HPDE6-E6E7 (cell line): Measurements from ENCODE around the gene TGM1.
A peak's percentile ranks its signal among the peaks of the same experiment; 100 is the strongest.

ENCODE experiments used
- DNase-seq: peaks from one replicate; pipeline ENCODE4 v3.0.0; 2011; ENCODE audit warnings: missing footprints; ENCODE audit errors: extremely low spot score

Gene TGM1

GRCh38 chr14:24271134-24271833 lies 8.3 kb upstream of the TGM1 start, which contains the start of gene RABGGTA:
RABGGTA (minus strand) TSS chr14:24271597; CDS start chr14:24271115, 482 bp downstream.
- DNase-seq: peak; percentile 93

GRCh38 chr14:24270537-24271133 lies 7.7 kb upstream of the TGM1 start:
- DNase-seq: no peak

- DNase-seq: no peak
Measured at GRCh38 chr14:24269910-24270536, 7.0 kb upstream of the TGM1 start.

- no peak for DNase-seq
Measured at GRCh38 chr14:24269368-24269767, 6.4 kb upstream of the TGM1 start.

- no peak for DNase-seq
Measured at GRCh38 chr14:24268225-24268624, 5.2 kb upstream of the TGM1 start.

- DNase-seq: no peak
Measured at GRCh38 chr14:24267516-24267915, 4.5 kb upstream of the TGM1 start.

GRCh38 chr14:24266344-24267244 lies 3.6 kb upstream of the TGM1 start:
- no peak for DNase-seq

- DNase-seq: peak; percentile 56
Measured at GRCh38 chr14:24264298-24264697, 1.3 kb upstream of the TGM1 start.

- DNase-seq: peak; percentile 41
Measured at GRCh38 chr14:24263848-24264247, 871 bp upstream of the TGM1 start.

GRCh38 chr14:24261969-24262327 lies 1.0 kb downstream of the TGM1 start:
- DNase-seq: no peak

GRCh38 chr14:24261256-24261968 lies 1.6 kb downstream of the TGM1 start:
- DNase-seq: no peak

GRCh38 chr14:24260780-24261157 lies 2.2 kb downstream of the TGM1 start:
- DNase-seq: no peak

GRCh38 chr14:24260026-24260779 lies 2.8 kb downstream of the TGM1 start:
- DNase-seq: no peak

- DNase-seq: no peak
Measured at GRCh38 chr14:24259282-24260025, 3.5 kb downstream of the TGM1 start.

- DNase-seq: no peak
Measured at GRCh38 chr14:24258548-24259265, 4.3 kb downstream of the TGM1 start.

- DNase-seq: no peak
Measured at GRCh38 chr14:24258119-24258518, 4.9 kb downstream of the TGM1 start.

GRCh38 chr14:24256960-24257359 lies 6.0 kb downstream of the TGM1 start:
- DNase-seq: no peak

GRCh38 chr14:24255931-24256711 lies 6.9 kb downstream of the TGM1 start:
- no peak for DNase-seq

- DNase-seq: no peak
Measured at GRCh38 chr14:24255438-24255837, 7.5 kb downstream of the TGM1 start.
